Suppressor macrophage treated with lipopolysaccharide for 1 hour (primary cell): ENCODE results near the gene CCNK.

Source experiments
- DNase-seq, 3 donors: peaks; one replicate each; pipeline ENCODE4 v3.0.0-alpha.2; 2020 to 2022

The CCNK gene

DNA sequence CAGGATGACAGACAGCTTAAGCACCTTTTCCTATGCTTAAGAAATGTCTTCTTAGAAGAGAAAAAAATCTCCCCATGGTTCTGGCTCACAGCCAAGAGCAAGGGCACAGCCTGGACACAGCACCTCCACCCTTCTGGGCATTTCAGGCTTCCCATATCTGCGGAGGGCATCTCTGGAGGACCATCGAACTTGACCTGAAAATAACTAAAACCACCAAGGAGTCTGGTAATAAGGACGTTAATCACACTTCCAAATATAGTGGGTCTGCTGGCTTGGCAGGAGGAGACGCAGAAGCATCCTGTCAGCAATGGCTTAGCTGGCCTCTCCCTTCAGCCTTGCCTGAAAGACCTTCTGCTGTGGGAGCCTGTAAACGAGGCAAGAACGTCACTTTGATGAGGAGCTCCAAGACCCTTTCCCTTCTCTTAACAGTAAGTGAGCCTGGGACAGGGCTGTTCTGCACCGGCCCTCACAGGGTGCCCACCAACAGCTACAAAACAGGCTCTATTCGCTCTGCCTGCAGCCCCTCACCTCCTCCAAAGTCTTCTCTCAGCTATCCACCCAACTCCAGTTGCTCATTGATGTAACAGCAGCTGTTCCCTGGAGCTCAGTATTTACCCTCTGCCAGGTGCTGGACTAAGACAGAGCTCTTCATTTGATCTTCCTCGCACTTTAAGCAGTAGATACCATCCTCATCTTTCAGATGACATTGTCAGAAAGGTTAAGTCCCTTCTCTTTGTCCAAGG is 13.7 kb upstream of the CCNK start:
- DNase-seq = no peak

DNA sequence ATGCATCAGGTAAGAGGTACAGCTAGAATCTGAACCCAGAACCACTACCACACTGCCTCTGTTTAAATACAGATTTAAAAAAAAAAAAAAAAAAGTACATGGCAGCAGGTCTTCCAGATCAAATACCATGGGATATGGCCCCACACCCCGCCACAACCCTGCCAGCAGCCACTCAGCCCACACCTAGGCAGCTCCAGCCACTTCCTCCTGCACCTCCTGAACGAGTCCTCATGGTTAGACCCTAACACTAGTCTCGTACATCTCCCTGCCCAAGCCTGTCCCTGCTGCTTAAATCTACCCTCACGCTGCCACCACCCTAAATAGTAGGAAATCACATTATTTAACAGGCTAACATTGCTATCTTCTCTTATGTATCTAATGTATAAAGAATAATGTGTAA is 13.1 kb upstream of the CCNK start:
- no peak for DNase-seq

DNA sequence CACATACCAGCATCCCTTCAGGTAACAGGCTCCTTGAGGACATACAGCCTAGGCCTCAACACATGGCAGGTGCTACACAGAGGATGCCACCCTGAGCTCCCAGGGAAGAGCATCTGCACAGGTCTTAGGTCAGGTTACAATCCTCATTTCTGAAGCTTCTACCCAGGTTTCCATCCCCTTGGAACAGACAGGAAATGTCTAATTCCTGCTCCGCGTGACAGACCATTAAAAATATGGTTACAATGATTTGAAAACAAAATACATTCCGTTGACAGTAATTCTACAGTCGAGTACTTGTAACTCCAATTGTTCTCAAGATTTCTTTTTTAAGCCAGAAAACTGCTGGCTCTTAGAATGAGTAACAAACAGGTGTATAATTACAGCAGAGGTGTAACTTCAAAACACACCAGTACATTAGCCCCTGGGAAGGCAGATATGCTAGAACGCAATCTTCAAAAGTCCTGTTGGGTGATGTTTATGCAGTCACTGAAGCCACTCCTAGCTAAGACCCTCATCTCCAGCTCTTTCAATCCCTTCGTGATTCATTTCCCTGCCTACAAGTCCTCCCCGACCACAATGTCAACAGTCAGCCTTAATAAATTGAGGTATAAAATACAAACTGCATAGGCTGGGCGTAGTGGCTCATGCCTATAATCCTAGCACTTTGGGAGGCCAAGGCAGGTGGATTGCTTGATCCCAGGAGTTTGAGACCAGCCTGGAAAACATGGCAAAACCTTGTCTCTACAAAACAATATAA is 12.2 kb upstream of the CCNK start:
- DNase-seq = no peak

DNA sequence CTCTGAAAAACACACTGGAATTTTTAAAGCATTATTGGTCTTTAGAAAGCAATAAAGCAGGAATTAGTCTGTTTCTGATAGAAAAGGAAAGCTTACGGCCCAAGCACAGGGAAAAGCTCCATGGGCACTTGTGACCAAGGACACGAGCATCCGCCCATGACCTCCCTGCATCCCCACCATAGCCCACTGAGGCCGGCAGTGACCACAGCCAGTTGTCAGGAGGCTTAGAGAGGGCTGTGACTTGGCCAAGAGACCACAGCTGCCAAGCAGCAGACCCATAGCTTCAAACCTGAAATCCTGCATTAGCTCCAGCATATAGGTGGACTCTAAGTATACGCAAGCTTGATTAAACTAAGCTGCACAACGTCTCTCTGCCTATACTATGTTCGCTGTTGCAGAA is 9.5 kb upstream of the CCNK start:
- no peak for DNase-seq

DNA sequence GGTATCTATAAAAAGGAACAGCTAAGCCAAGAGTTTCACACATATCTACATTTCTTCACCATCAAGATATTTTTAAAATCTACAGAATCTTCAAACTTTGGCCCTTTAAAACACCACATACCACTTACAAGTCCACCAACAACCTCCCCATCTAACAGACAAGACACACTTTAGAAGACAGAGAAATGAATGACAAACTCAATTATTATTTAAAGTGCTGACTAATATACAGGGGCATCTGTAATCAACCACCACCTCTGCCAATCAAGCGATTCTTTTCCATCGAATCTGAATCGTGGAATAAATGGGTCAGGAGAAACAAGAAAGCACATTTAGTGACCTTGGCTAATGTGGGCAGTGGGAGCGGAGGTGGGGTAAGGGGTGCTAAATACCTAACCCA is 8.3 kb upstream of the CCNK start:
- no peak for DNase-seq

DNA sequence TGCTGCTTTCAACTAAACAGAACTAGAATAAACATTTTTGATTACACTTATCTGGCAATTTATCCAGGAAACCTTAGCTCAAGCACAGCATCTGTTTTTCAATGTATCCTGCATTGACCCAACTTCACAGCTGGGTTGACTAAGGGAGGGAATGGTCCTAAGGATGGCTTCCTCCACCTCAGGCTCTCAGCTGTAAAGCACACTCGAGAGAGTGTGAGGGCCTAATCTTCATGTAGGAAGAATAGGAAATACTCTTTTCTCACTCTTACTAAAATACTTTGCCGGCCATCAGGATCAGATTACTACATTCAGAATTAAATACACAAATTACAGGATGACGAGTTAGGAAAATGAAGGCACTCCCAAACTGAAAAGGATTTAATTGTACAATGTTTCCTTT is 7.8 kb upstream of the CCNK start:
- no peak for DNase-seq

DNA sequence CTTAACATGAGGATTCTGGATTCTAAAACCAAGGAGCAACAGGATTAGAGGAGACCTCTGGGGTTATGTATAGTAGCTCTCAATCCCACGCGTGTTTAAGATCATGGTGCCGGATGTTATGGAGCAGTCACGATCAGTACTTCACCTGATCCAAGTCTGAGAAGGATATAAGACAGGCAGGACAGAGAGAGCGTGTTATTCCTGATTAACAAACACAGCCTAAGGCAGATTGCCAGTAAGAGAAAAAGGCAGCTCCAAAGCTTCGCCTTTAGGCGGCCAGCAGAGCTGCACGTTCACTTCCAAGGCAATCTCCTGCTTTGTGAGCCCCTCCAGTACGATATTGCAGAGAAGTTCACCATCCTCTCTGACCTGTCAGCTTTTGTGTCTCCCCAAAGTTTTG is 6.0 kb upstream of the CCNK start:
- no peak for DNase-seq

DNA sequence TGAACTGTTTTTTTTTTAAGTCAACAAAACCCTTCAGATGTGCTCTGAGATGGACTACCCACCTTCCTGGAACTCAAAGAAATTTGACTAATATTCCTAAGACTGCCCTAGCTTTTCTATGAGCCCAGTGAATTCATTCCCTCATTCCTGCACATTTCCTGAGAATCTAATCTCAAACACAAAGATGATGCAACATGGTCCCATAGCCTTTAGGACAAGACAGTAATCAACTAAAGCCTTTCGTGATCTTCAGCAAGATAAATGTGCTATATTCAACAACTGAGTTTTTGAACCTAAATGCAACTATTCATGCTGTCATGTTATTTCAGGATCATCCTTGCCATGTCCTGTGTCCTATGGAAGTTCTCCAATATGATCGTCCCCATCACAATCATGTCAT is 5.5 kb upstream of the CCNK start:
- no peak for DNase-seq

DNA sequence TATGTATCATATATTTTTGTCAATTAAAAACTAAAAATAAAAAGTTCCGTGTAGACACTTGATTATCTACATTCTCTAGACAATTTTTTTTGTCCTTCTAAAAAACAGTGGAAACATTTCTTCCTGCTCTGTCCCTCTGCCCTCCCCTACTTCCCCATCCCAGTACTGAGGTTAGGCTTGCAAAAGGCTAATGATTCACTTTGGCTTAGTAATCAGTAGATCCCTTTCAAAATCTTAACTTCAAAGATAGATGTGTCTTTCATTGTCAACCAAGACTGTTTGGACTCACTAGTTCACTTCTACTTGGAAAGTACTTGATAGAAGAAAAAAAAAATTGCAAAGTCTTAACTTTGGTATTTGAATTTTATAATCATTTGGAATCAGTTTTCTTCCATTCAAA is 4.3 kb upstream of the CCNK start:
- DNase-seq = peak; percentile 77 to 88 (median 86)

DNA sequence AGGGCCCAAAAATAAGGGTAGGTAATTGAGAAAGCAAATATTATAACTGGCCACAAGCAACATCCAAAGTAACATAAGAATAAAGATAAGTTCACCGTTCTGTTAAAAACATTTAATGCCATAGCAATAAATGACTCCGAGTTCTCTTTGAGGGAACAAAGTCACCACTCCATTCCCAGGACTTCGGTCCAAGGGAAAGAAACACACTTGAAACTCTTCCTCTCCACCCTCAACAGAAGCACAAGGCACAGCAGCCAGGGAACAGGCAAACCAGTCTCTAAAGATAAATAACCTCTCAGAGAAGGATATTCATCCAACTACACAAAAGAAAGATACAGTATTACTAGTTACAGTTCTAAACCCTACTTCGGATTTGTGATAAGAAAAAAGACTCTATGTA is 3.1 kb upstream of the CCNK start:
- DNase-seq = no peak

DNA sequence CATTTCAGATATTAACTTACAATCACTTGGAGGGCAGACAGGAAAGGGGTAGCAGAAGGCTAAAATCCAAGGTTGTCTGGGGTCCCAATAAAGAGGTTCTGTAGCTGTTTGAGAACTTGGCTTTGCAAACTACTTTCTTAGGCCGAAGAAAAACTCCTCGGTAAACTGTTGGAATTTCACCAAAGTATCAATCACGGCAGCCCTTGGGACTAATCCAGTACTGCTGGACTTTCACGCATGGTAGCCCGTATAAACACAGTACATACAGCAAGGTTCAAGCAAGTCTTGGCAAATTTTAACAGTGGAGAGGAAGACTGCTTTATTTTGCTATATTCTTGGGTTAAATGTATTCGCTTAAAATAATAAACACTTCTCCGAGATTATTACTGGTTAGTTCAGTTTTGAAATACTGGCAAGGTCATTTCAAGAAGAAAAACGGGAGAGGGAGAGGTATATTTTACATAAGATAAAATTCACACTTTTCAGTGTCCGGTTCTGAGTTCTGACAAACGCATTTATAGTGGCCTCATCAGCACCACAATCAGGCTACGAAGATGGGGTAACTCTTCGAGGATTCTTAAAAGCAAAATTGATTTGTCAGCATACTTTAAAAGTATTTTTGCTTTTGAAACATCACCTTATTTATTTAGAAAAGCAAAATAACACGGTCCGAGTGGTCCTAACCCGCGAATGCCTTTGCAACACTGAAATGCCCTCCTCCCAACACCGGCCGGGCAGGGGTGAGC is 1.9 kb upstream of the CCNK start:
- DNase-seq = no peak

DNA sequence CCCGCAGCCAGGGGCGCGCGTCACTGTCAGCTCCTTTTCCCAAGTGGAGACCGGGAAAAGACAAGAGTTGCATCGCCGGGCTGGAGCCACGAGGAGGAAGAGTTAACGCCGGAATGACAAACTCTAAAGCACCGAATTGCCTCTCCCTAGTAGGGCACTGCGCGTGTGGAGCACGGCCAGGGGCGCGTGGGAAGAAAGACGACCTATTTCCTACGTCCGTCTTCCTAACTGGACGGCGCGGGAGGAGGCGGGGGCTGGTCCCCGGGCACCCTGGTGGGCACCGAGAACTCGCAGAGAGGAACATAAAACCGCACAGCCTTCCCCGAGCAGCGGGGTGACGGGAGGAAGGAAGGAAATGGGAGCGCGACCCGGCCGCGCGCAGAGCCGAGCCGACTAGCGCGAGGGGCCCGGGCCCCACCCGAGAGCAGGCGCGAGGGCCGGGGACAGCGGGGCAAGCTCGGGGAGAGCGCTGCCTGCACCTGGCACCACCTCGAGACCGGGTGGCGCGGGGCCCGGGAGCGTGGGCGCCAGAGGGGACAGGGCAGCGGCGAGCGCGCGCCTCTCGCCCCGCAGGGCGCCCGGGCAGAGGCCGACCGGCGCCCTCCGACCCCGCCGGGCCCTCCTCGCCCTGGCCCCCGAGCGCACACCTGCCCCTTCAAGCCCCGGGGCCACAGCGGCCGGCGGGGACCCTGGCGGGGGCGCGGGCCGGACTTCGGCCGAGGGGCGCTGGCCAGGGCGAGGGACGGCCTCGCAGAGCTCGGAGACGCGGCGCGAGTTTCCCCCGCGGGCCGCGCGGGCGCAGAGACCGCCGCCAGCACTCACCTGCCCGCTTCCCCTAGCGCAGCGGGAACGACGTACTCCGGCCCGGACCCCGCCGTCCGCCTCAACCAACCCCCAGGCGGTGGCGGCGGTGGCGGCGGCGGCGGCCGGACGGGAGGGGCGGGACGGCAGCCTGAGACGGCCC is 1.0 kb upstream of the CCNK start, which contains the start of gene SETD3:
Gene SETD3 (minus strand): TSS at position 954 of the 964 bp plus-strand sequence. CDS start 15,054 bp downstream, outside the sequence.
- DNase-seq = peak; percentile 89 to 93 (median 91)

DNA sequence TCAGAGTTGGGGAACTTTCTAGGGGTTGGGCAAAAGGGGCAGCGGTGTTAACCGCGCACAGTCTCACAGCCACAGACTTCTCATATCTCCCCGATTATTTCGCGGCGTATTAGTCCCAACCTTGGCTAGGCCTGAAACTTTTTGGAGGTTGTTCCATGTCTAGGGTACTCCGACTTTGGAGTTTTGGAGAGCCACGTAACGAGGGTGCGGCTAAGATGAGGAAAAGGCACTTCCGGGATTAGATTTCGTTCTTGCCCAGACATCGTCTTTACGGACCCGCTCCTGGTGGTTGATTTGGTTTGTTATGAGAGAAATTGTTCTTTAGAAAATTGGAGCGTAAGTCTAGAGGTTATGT is 513 bp downstream of the CCNK start:
- peak; percentile 61 to 72 (median 67) for DNase-seq

DNA sequence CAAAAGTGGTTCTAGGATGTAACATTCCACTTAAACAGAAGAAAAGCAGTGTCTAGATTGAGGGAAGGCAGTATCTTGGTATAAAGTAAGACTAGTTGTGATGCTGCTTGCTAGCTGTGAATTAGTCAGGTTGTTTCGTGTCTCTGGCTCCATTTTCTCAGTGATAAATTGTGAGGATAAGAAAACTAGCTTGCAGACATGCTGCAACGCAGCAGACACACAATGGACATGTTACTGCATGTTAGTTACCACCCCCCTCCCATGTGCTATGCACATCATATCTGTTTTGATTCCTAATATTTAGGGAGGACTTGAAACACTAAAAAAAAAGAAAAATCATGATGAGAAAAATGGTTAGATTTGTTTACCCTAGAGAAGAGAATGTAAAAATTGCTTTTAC is 2.9 kb downstream of the CCNK start:
- no peak for DNase-seq

DNA sequence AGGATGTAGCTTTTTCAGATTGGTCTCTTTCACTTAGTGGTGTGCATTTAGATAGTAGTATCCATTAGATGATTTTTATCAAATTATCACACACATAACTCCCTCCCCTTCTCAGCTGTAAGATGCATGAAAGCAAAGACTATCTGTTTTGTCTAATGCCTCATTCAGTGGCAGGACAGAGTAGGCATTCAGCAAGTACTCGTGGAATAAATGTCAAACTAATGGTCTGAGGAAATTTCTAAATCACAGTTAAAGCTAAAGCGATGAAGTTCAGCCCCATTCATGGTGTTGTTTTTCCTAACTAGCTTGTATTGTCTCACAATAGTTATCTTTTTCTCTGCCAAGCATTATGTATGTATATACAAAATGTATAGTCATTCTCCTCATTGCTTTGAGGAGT is 16.1 kb downstream of the CCNK start:
- DNase-seq = no peak

DNA sequence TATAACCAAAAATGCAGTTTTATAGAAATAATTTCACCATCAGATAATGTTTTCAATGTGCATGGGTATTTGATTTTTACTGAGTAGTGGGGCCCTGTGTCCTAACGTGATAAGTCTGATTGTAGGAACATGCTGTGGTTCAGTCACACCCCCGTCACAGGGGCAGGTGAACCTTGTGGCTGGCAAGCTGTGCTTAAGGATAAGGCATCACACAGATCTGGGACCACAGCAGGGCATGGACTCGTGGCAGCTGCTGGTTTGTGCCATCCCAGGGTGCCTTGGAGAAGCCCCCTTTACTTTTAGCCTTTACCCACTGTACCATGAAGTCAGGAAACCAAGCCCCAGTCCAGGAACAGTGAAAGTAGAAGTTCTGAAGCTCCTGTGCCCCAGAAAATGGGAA is 16.7 kb downstream of the CCNK start:
- no peak for DNase-seq

DNA sequence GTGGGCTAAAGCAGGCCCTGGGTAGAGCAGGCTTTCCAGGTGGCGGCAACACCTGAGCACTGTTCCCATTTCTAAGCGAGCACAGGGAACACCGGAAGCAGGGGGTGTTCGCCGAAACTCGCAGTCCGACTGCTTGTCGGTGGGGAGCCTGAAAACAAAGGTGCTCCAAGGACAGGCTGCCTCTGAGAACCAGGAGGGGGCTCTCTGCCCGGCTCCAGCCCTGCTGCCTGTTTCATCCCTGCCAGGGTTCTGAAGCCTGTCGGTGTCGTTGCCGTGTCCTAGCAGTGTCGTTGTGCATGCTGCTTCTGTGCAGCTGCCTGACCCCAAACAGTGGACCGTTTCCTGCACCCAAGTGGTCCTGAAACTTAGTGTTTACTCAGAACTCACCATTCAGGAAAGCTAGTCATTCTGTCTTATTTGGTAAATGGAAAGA is 21.8 kb downstream of the CCNK start:
- no peak for DNase-seq

DNA sequence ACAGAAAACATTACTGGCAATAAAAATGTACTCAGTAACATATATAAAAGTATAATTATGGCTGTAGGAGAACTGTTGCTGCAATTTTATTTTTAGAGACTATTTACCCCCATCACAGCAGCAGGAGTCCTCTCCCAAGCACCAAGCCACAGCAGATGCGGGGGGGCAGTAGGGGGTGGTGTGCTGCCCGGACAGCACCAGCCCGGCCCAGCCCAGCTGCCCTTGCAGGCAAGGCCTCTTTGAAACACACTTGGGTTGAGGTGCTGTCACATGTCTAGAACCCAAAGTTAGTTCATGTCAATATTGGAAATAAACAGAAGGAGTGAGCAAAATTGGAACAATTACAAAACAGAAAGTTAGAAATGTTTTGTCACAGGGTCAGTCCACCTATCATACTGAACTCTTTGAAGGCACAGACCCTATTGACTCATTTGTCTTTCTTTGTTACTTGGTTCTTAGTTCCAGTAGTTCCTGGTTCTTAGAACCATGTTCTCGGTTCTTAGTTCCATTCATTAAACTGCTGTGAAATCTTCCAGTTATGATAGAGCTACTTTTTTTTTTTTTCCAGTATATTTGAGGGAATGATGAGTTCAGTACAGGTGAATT is 22.7 kb downstream of the CCNK start:
- DNase-seq = no peak

DNA sequence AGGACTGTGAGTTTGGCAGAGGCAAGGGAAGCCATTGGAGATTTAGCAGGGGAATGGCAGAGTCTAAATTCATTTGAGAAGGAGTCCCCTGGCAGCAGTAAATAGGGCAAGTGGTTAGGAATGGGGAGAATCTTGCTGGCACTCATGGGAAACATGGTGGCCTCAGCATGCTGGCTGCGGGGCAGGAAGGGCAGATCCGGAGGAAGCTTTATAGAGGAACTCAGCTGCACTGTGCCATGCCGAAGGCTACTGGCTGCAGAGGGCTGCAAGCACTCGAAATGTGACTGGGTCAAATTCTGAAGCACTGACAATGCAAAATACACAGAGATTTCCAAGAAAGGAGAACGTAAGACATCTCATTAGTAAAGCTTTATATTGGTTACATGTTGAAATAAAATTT is 23.9 kb downstream of the CCNK start:
- no peak for DNase-seq

DNA sequence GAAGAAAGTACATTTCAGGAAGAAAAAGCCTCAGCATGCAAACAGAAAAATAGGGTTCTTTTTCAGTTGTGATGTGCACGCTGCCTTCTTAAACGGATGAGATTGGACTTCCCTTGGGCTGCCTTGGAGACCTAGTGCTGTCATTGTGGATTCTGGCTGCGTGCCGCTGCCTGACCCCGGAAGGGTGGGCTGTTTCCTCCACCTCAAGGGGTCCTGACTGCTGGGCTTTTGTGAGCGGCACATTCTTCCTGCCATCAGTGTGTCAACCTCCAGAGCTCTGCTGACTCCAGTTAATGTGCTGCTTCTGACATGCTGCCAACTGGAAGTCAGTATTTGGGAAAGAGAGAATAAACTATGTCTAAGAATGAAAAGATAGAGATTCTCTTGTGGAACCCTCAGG is 25.1 kb downstream of the CCNK start:
- no peak for DNase-seq

DNA sequence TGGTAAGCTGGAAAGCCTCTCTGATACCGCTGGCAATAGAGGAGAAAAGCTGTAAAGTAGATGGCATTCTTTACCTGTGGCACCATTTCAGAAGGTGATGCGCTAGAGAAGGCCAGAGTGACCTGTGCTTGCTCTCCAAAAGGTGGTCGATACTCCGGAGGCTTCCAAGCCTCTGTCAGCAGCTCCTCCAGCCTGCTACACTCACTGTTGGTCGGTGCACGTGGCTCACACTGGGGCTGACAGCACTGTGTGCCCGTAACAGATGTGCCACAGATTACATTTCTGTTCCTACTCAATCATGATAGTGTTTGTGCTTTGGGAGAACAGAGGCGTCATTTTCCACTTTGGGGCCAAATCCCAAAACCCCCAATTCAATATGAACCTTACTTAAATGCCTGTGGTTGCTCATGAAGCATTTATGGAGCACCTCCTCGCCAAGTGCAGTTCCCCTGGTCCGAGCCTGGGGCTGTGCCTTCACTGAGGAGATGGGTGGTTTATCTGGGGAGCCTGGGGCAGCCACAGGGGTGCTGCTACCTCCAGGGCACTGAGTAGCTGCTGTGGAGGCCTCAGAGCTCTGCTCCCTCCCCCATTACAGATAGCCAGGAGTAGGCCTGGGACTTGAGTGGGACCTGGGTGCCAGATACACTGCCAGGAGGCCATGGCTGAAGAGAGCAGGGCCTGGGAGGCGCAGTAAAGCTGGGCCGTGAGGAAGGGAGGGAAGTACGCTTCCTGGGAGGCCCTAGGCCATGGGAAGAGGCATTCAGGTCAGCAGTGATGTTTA is 26.8 kb downstream of the CCNK start:
- no peak for DNase-seq
